ENCODE data around the gene C2CD3.

Gene C2CD3

DNA sequence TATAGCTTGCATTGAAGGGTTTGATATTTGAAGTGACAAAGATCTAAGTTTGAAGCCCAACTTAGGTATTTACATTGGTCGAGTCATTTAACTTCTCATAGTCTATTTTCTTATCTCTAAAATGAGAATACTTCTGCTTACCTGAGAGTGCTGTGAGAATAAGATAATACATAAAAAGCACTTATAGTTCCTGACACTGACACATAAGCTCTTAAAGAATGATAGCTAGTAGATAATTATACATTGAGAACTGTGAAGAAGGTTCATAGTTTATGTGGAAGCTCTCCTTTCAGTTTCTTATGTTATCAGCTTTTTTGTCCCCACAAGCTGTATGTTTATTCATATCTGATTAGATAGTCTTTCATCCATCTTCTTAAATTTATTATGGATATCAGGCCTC is 5.1 kb upstream of the C2CD3 start:
- Mint-ChIP-seq H3K36me3 (peaks cover 10 to 13% of the 10 kb centered on the region in 2 donors), H3K4me3 (no peak overlapping the region), H3K27me3 (no peaks in the 10 kb centered on the region), H3K9me3 (no peaks in the 10 kb centered on the region), H3K27ac (no peak overlapping the region), H3K4me1 (peaks cover 5 to 10% of the 10 kb centered on the region in 2 donors)
- no peak for ATAC-seq (replicated peaks)
- no peak for DNase-seq

DNA sequence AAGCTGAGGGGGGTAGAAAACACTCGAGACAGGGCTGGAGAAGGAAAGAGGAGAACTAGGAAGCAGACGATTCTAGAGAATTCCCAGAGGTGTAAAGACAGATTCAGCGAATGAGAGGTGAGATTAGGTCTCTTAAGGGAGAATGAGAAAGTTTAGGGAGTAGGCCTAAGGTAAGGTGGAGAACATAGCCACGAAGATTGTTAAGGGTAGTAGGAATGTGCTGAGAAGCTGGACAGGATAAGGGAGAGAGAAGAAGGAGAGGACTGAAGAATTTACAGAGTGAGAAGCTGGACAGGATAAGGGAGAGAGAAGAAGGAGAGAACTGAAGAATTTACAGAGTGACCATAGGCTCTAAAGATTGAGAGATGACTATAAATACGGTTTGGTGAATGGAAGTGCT is 1.2 kb upstream of the C2CD3 start:
- no peaks in the 10 kb centered on the region for H3K9me3 Mint-ChIP-seq
- H3K27ac Mint-ChIP-seq, result no peak overlapping the region
- ATAC-seq (replicated peaks) (no peak), DNase-seq (no peak)
- H3K4me1 Mint-ChIP-seq, result peaks cover 0 to 4% of the 10 kb centered on the region in 2 donors
- no peaks in the 10 kb centered on the region for H3K27me3 Mint-ChIP-seq
- no peak overlapping the region for H3K4me3 Mint-ChIP-seq
- peaks cover 2 to 4% of the 10 kb centered on the region in 2 donors for H3K36me3 Mint-ChIP-seq

DNA sequence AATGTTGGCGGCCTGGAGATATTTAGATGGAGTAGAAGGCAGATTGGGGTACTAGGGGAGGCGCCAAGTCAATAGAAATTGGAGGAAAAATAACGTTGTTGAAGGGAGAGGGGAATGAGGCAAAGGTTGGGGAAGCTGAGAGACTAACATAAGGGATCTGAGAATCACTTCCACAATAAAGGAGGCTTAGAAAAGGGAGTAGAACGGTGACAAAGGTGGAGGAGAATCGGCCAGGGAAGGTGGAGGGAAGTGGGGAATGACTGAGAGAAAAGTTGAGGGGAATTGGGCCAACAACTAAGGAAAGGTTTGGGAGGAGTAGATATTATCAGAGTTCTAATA is 797 bp upstream of the C2CD3 start:
- Mint-ChIP-seq H3K4me3 (no peak overlapping the region), H3K27ac (no peak overlapping the region), H3K4me1 (peaks cover 0 to 4% of the 10 kb centered on the region in 2 donors), H3K9me3 (no peaks in the 10 kb centered on the region), H3K36me3 (peaks cover 2 to 7% of the 10 kb centered on the region in 2 donors), H3K27me3 (no peaks in the 10 kb centered on the region)
- DNase-seq (no peak), ATAC-seq (replicated peaks) (no peak)

DNA sequence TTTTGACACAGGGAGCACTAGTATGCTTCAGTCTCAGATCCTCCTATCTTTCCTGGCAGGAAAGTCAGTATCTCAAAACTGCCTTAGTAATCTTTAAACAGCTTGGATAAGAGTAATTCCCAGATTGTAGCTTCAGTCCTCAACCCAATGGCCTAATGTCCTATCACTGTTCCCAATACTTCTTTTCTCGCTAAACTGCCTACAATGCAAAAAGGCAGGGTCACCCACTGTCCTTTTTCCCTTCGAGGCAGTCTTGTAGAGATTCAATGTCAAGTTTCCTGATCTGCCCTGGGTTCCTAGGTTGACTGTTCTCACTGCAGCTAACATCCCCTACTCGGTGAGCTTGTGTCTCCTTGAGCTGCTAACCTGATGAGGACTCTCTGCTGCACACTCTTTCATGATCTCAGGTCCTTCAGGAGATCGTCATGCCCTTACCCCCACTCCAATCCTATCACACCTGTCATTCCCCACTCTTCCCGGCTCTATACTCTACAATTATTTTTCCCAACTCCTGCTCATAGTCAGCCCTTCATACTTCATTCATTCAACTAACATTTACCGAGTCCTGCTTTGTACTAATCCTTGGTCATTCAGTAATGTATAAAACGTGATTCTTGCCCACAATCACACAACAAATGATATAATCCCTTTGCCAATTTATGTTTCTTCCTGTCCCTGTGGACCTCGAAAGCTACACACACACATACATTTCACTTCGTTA is 904 bp downstream of the C2CD3 start:
- peaks cover 0 to 4% of the 10 kb centered on the region in 2 donors for H3K4me1 Mint-ChIP-seq
- H3K9me3 Mint-ChIP-seq, result no peaks in the 10 kb centered on the region
- H3K36me3 Mint-ChIP-seq, result peaks cover 4 to 11% of the 10 kb centered on the region in 2 donors
- H3K27ac Mint-ChIP-seq, result no peak overlapping the region
- DNase-seq (no peak), ATAC-seq (replicated peaks) (no peak)
- no peaks in the 10 kb centered on the region for H3K27me3 Mint-ChIP-seq
- no peak overlapping the region for H3K4me3 Mint-ChIP-seq

DNA sequence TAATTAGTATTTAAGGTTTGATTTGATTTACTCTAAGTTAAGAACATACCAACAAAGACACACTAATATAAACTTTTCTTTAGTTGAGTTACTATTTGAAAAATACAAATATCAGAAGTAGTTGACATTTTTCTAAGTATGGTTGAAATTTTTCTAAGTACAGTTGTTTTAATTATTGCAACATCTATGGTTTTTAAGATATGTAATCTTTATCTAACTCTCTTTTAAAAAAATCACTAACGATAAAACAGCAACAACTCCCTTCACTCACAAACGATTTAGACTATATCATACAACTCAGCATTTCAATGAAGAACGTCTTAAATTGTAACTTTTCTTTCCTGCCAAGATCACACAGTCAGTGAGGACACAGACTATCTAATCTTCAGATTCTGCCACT is 2.0 kb downstream of the C2CD3 start:
- DNase-seq (no peak), ATAC-seq (replicated peaks) (no peak)
- Mint-ChIP-seq H3K27me3 (no peaks in the 10 kb centered on the region), H3K27ac (no peak overlapping the region), H3K4me3 (no peak overlapping the region), H3K9me3 (no peaks in the 10 kb centered on the region), H3K4me1 (peaks cover 2 to 3% of the 10 kb centered on the region in 2 donors), H3K36me3 (peaks cover 5 to 15% of the 10 kb centered on the region in 2 donors)

DNA sequence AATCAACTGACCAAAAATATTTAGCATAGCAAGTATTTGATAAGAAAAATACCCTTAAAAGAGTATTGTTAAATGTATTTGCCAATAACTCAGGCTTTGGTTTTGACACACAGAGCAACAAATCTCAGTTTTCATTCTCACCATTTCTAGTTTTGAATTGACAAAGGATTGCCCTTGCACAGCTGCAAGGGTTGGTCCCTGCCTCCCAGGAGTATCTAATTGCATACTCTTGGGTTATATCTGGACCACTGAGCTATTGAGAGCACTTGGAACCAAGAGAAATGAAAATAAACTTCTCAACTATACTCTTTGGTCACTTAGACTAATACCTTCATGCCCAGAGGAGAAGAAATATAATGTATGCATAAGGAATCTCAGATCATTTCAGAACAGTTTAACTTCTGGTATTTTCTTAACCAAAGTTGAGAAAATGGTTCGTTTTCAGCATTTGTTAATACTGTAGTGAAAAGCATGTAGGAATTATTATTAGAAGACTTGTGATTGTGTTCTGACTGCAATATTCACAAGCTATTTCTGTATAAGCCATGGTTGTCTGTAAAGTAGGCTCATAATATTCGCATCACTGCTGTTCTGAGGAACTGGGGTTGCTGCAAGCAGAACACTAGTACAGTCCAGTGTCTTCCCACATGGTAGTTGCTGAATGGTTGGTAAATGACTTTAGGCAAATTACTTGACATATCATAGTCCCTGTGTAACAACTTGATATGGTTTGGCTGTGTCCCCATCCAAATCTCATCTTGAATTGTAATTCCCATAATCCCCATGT is 7.9 kb downstream of the C2CD3 start:
- no peak overlapping the region for H3K4me3 Mint-ChIP-seq
- H3K27ac Mint-ChIP-seq, result no peak overlapping the region
- peaks cover 7 to 22% of the 10 kb centered on the region in 2 donors for H3K4me1 Mint-ChIP-seq
- ATAC-seq (replicated peaks) (peak; percentile 46 to 52), DNase-seq (no peak)
- H3K27me3 Mint-ChIP-seq, result no peaks in the 10 kb centered on the region
- H3K36me3 Mint-ChIP-seq, result peaks cover 17 to 43% of the 10 kb centered on the region in 2 donors
- H3K9me3 Mint-ChIP-seq, result peaks cover 0 to 1% of the 10 kb centered on the region in 2 donors

DNA sequence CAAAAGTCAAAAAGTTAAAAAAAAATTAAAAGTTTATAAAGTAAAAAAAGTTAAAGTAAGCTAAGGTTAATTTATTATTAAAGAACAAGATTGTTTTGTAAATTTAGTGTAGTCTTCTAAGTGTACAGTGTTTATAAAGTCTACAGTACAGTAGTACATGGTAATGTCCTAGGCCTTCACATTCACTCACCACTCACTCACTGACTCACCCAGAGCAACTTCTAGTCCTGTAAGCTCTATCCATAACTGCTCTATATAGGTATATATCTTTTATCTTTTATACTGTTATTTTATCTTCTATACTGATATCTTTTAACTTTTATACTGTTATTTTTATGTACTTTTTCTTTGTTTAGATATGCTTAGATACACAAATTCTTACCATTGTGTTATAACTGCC is 11.2 kb downstream of the C2CD3 start:
- no peak for DNase-seq
- H3K9me3 Mint-ChIP-seq, result peaks cover 0 to 2% of the 10 kb centered on the region in 2 donors
- H3K4me3 Mint-ChIP-seq, result no peak overlapping the region
- no peak overlapping the region for H3K27ac Mint-ChIP-seq
- ATAC-seq (replicated peaks), result no peak
- H3K36me3 Mint-ChIP-seq, result peaks cover 20 to 40% of the 10 kb centered on the region in 2 donors
- H3K27me3 Mint-ChIP-seq, result no peaks in the 10 kb centered on the region
- peaks cover 10 to 22% of the 10 kb centered on the region in 2 donors for H3K4me1 Mint-ChIP-seq

DNA sequence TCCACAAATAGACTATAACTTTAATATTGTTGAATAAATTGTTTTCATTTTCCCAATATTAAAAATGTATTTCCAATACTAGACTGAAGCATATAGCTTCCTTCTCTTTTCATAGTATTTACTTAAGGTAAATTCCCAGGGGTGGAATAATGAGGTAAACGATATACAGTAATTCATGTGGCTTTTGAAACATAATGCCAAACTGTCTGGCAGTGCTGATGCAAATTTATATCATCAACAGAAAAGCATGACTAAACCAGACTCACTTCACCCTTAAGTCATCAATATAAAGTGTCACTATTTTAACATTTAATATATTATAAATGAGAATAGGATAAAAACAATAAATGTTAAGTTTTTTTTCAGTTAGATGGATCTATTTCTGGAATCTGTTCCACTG is 13.6 kb downstream of the C2CD3 start:
- Mint-ChIP-seq H3K9me3 (peaks cover 0 to 2% of the 10 kb centered on the region in 2 donors), H3K27ac (no peak overlapping the region), H3K36me3 (peaks cover 28 to 34% of the 10 kb centered on the region in 2 donors), H3K4me1 (peaks cover 8 to 11% of the 10 kb centered on the region in 2 donors), H3K27me3 (no peaks in the 10 kb centered on the region), H3K4me3 (no peak overlapping the region)
- ATAC-seq (replicated peaks), result no peak
- DNase-seq, result no peak

DNA sequence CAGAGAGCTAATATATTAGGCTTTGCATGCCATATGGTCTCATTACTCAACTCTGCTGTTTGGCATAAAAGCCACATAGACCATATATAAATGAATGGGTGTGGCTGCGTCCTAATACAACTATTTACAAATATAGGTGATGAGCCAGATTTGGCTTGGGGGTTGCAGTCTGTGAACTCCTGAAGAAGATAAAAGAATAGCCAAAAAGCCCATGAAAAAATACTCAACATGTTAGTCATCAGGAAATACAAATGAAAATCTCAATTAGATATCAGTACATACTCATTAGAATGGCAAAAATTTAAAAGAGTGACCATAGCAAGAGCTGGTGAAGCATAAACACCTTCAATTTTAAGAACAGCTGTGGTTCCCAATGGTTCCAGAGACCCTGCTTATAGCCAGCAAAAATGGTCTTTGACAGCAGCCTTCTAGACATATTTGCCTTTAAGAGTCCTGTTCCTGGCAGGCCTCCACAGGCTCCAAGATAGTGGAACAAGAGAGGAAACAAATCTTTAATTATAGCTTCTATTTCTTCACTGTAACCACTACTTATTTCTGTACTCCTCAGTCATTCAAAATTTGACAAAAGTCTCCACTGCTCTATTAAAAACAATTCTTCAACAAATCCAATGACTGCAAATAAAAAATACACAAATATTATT is 16.1 kb downstream of the C2CD3 start:
- H3K27ac Mint-ChIP-seq, result no peak overlapping the region

DNA sequence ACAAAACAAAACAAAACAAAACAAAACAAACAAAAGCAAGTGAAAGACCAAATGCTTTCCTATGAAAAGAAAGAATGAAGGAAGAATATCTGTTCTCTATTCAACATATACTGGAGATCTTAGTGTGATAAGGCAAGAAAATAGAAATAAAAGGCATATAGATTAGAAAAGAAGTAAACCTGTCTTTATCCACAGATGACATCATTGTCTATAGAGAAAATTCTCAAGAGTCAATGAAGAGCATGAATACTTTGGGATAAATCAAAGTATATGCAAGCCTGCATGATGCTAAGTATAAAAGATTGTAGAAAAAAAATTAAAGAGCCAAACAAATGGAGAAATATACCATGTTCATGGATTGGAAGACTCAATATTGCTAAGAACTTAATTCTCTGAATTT is 17.6 kb downstream of the C2CD3 start:
- ATAC-seq (replicated peaks), result no peak
- Mint-ChIP-seq H3K27me3 (no peaks in the 10 kb centered on the region), H3K9me3 (peaks cover 0 to 2% of the 10 kb centered on the region in 2 donors), H3K4me3 (no peak overlapping the region), H3K27ac (no peak overlapping the region), H3K4me1 (peaks cover 0 to 5% of the 10 kb centered on the region in 2 donors), H3K36me3 (peaks cover 22 to 24% of the 10 kb centered on the region in 2 donors)
- DNase-seq, result no peak

More for the DNA sequence above, 16.1 kb downstream of the C2CD3 start:
- Mint-ChIP-seq H3K4me1 (peaks cover 0 to 5% of the 10 kb centered on the region in 2 donors), H3K36me3 (peaks cover 21 to 25% of the 10 kb centered on the region in 2 donors), H3K9me3 (peaks cover 0 to 2% of the 10 kb centered on the region in 2 donors), H3K27me3 (no peaks in the 10 kb centered on the region), H3K4me3 (no peak overlapping the region)
- ATAC-seq (replicated peaks) (no peak), DNase-seq (no peak)

DNA sequence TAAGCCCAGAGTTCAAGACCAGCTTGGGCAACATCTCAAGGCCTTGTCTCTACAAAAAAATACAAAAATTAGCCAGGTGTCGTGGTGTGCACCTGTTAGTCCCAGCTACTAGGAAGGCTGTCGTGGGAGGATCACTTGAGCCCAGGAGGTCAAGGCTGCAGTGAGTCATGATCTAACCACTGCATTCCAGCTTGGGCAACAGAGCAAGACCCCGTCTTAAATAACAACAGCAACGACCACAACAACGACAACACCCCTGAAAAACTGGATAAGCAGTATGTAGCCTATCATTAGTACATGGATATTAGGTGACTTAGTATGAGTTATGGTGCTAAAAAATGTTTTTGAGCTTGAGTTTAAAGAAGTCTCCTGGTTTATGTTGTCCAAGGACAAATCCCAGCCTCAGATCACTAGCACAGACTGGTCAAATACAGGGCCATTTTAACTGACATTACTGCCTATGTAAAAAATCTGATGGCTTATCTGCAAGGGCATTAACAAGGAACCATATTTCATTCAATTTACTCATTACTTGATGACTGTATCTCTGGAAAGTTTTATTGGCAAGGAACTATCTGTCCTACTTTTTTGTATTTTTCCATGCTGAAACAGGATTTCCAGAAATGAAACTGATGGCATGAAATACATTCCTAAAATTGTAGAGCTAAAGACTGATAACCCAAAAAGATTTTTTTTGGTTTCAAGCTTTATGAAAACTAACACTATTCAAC is 23.4 kb downstream of the C2CD3 start:
- H3K9me3 Mint-ChIP-seq, result no peaks in the 10 kb centered on the region
- ATAC-seq (replicated peaks), result no peak
- H3K36me3 Mint-ChIP-seq, result peaks cover 8 to 16% of the 10 kb centered on the region in 2 donors
- no peak for DNase-seq
- no peaks in the 10 kb centered on the region for H3K4me1 Mint-ChIP-seq
- H3K4me3 Mint-ChIP-seq, result no peak overlapping the region
- no peak overlapping the region for H3K27ac Mint-ChIP-seq
- H3K27me3 Mint-ChIP-seq, result no peaks in the 10 kb centered on the region

DNA sequence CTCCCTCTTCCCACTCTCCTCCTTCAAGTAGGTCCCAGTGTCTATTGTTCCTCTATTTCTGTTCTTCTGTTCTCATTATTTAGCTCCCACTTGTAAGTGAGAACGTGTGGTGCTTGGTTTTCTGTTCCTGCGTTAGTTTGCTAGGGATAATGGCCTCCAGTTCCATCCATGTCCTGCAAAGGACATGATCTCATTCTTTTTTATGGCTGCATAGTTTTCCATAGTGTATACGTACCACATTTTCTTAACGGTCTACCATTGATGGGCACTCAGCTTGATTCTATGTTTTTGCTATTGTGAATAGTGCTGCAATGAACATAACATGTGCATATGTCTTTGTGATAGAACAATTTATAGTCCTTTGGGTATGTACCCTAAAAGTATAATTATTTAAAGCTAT is 26.2 kb downstream of the C2CD3 start:
- peaks cover 8 to 19% of the 10 kb centered on the region in 2 donors for H3K36me3 Mint-ChIP-seq
- H3K4me3 Mint-ChIP-seq, result no peak overlapping the region
- no peak overlapping the region for H3K27ac Mint-ChIP-seq
- DNase-seq, result no peak
- no peak for ATAC-seq (replicated peaks)
- no peaks in the 10 kb centered on the region for H3K27me3 Mint-ChIP-seq
- peaks cover 2 to 5% of the 10 kb centered on the region in 2 donors for H3K4me1 Mint-ChIP-seq
- H3K9me3 Mint-ChIP-seq, result no peaks in the 10 kb centered on the region

DNA sequence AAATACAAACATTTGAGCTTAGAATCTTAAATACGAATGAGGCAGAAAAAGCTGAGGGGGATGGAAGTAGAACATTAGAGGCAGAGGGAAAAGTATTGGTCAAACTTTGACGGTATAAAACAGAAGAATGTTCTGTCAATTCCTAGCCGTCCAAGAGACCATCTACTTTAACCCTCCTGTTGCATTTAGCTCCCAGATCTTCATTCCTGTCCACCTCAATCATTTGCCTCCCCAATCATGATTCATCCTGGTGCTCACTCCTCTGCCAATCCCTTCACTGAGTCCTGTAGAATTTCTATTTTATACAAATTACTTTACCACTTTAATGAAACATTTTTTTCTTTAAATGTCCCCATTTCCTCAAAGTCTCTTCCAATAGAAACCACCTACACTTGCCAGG is 28.2 kb downstream of the C2CD3 start:
- DNase-seq, result no peak
- ATAC-seq (replicated peaks), result no peak

DNA sequence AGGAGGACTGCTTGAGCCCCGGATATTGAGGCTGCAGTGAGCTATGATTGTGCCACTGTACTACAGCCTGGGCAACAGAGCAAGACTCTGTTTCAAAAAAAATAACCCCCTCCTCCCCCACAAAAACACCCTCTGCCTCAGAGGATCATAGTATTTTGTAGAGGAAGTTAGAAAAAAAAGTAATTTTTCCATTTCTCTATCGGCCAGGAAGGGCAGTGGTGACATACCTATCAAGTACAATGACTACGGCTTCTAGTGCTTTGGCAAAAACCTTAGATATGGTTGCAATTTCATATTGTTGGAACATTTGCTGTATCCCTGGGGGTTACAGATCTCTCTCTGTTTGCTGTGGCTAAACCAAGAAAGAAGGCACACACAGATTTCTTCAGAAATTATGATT is 28.9 kb downstream of the C2CD3 start:
- Mint-ChIP-seq H3K27ac (no peak overlapping the region), H3K9me3 (no peaks in the 10 kb centered on the region), H3K4me1 (peaks cover 2 to 5% of the 10 kb centered on the region in 2 donors), H3K4me3 (no peak overlapping the region), H3K36me3 (peaks cover 12 to 28% of the 10 kb centered on the region in 2 donors), H3K27me3 (no peaks in the 10 kb centered on the region)
- no peak for DNase-seq
- ATAC-seq (replicated peaks), result no peak

More for the DNA sequence above, 28.2 kb downstream of the C2CD3 start:
- H3K27ac Mint-ChIP-seq, result no peak overlapping the region
- H3K4me3 Mint-ChIP-seq, result no peak overlapping the region
- peaks cover 2 to 5% of the 10 kb centered on the region in 2 donors for H3K4me1 Mint-ChIP-seq
- H3K9me3 Mint-ChIP-seq, result no peaks in the 10 kb centered on the region
- H3K27me3 Mint-ChIP-seq, result no peaks in the 10 kb centered on the region
- H3K36me3 Mint-ChIP-seq, result peaks cover 11 to 25% of the 10 kb centered on the region in 2 donors

All from stimulated activated naive B cell treated with anti-CD40 and anti-IgM and Interleukin-4, amounts not matched to agents 10 μg/mL and 1 μg/mL and 100 μg/mL, for 72 hours (primary cell).